ENCODE data around the gene KIF26B.

DNA sequence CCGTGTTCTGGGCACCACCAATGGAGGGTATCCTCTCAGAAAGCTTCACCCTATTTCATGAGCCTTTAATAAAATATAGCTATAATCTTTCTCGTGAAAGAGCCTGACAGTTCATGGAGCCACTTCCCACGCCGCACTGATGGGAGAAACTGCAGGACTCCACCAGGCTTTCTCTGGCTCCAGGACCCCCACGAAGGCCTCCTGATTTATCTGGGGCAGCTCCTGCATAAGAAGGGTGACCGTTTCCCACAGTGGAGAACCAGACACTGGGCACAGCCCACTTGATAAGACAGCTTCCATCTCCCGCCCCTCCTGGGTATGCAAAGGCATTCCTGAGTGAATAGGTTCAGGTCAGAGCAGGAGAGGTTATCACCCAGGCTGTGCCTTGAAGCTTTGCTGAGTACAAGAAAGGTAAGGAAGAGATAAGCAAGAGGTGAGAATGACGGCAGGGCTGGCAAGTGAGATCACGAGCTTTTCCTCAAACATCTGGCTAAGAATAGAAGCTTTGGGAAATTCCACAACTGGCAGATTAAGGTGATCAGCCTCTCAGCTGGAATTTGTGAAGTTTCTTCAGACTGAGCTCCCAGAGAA, 499.8 kb downstream of the KIF26B start:
- no peak for TF ChIP-seq CTCF (IDR thresholded peaks at IDR 0.05)
- TF ChIP-seq, protein P1, sequence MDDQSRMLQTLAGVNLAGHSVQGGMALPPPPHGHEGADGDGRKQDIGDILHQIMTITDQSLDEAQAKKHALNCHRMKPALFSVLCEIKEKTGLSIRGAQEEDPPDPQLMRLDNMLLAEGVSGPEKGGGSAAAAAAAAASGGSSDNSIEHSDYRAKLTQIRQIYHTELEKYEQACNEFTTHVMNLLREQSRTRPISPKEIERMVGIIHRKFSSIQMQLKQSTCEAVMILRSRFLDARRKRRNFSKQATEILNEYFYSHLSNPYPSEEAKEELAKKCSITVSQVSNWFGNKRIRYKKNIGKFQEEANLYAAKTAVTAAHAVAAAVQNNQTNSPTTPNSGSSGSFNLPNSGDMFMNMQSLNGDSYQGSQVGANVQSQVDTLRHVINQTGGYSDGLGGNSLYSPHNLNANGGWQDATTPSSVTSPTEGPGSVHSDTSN (IDR thresholded peaks at IDR 0.05): no peak
- TF ChIP-seq NFIC (IDR thresholded peaks at IDR 0.05; ENCODE audit: borderline replicate concordance): no peak
- TF ChIP-seq YY1 (IDR thresholded peaks at IDR 0.05; ENCODE audit: low read depth): no peak
- no peak for TF ChIP-seq GATA2 (CRISPR knock-in tag; IDR thresholded peaks at IDR 0.05)
- TF ChIP-seq GABPA (IDR thresholded peaks at IDR 0.05; ENCODE audit: low read depth): no peak
- no peak for TF ChIP-seq POLR2AphosphoS5 (IDR thresholded peaks at IDR 0.05; ENCODE audit: low read depth, low read length)
- TF ChIP-seq FOXJ3 (CRISPR knock-in tag; IDR thresholded peaks at IDR 0.05): no peak
- TF ChIP-seq REST (IDR thresholded peaks at IDR 0.05; ENCODE audit: low read depth, low read length): no peak
- no peak for TF ChIP-seq RCOR1 (IDR thresholded peaks at IDR 0.05; ENCODE audit: low read length)

Data from SK-N-SH (cell line).